ENCODE measurements around the gene S1PR4. TPM values are rescaled to one million over a fixed set of nuclear protein-coding genes. Genes with fewer than 3 reads are reported as not detected.
"Not testable (repeated sequence)": the region's sequence is repeated elsewhere in the genome, so short reads cannot be mapped to it uniquely, and the experiment has no call there.

Gene S1PR4
- total RNA-seq, 4 donors from 2014 or later, result 0.87 to 3.4 (median 0.97) TPM

DNA sequence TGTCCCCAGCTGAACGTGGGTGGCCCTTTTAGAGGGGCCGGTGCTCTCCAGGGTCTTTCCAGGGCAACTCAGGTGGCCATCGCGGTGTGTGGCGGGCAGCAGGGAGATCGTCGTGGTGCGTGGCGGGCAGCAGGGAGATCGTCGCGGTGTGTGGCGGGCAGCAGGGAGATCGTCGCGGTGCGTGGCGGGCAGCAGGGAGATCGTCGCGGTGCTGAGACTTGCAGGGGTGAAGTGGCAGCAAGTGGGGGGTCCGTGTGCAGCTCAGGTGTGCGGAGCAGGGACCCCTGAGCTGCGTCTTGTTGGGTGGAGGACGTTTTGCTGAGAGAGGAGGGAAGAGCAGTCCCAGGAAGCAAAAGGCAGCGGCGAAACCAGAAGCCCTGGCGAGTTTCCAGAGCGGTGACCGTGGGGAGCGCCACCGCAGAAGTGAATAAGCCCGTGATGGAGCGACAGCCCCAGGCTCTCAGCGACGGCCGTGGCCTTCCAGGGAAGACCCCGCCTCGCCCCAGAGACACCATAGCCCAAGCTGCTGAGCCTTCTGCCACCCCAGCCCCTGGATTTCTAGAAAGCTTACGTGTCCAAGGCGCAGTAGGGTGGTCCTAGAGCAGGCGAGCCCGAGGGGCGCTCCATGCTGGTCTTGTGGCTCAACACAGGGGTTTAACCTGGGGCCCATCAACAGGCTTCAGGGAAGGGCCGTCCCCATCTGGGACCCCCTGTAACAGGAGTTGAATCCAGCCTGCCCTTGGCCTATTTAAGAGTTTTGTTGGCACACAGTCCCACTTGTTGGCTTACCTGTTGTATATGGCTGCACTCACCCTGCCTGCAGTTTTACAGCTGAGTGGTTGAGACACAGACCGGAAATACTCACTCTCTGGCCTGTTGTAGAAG, 12.6 kb downstream of the S1PR4 start:
- H3K27ac ChIP-seq, result no peak overlapping the region
- intact Hi-C loops (cut with DNase I; ENCODE audit: low total_unique reads), result no loop called here
- H3K9me3 ChIP-seq, result no peaks in the 10 kb centered on the region
- DNase-seq, result no peak
- no peaks in the 10 kb centered on the region for H3K36me3 ChIP-seq
- in situ Hi-C loops (cut with MboI; ENCODE audit: low sequenced_read_pairs in 4 of 4), result no loop called here
- peaks cover 4 to 16% of the 10 kb centered on the region in 2 donors for H3K4me1 ChIP-seq
- ATAC-seq, result no peak
- H3K4me3 ChIP-seq, result no peak overlapping the region
- no peaks in the 10 kb centered on the region for H3K27me3 ChIP-seq
- TF ChIP-seq, protein P1, sequence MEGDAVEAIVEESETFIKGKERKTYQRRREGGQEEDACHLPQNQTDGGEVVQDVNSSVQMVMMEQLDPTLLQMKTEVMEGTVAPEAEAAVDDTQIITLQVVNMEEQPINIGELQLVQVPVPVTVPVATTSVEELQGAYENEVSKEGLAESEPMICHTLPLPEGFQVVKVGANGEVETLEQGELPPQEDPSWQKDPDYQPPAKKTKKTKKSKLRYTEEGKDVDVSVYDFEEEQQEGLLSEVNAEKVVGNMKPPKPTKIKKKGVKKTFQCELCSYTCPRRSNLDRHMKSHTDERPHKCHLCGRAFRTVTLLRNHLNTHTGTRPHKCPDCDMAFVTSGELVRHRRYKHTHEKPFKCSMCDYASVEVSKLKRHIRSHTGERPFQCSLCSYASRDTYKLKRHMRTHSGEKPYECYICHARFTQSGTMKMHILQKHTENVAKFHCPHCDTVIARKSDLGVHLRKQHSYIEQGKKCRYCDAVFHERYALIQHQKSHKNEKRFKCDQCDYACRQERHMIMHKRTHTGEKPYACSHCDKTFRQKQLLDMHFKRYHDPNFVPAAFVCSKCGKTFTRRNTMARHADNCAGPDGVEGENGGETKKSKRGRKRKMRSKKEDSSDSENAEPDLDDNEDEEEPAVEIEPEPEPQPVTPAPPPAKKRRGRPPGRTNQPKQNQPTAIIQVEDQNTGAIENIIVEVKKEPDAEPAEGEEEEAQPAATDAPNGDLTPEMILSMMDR (IDR thresholded peaks at IDR 0.05 in 4 of 5, conservative IDR thresholded peaks at IDR 0.05 in 1 of 5), result no peak
- no peak for TF ChIP-seq POLR2A (IDR thresholded peaks at IDR 0.05)

DNA sequence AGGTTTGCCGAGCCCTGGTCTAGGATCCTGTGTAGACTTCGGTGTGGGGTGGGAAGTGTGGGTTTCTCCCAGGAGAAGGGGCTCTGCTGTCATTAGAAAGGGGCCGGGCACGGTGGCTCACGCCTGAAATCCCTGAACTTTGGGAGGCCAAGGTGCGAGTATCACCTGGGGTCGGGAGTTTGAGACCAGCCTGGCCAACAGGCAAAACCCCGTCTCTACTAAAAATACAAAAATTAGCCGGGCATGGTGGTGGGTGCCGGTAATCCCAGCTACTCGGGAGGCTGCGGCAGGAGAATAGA, 13.2 kb downstream of the S1PR4 start:
- H3K36me3 ChIP-seq; H3K27me3 ChIP-seq; DNase-seq; ATAC-seq; H3K9me3 ChIP-seq; H3K4me3 ChIP-seq; intact Hi-C loops (cut with DNase I; ENCODE audit: low total_unique reads); H3K27ac ChIP-seq; in situ Hi-C loops (cut with MboI; ENCODE audit: low sequenced_read_pairs in 4 of 4): not testable (repeated sequence)
- H3K4me1 ChIP-seq, result peaks cover 4 to 11% of the 10 kb centered on the region in 2 donors

DNA sequence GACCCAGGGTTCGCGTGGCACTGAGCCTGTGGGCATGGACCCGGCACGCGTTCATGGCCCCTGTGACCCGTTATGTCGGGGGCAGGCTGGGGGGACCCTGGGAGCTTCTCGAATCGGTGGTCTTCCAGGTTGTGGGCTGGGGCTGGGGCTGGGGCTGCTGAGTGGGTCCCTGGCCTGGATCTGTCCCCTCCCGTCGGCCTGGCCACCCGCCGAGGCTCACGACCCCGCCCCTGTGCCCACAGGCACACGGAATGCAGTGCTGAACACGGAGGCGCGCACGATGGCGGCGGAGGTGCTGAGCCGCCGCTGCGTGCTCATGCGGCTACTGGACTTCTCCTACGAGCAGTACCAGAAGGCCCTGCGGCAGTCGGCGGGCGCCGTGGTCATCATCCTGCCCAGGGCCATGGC, 13.7 kb downstream of the S1PR4 start:
- Histone ChIP-seq H3K4me1 (peaks cover 0 to 6% of the 10 kb centered on the region in 2 donors), H3K9me3 (no peaks in the 10 kb centered on the region), H3K36me3 (no peaks in the 10 kb centered on the region), H3K4me3 (no peak overlapping the region), H3K27me3 (no peaks in the 10 kb centered on the region), H3K27ac (no peak overlapping the region)
- ATAC-seq (no peak), DNase-seq (no peak)
- intact Hi-C loops (cut with DNase I; ENCODE audit: low total_unique reads) (no loop called here), in situ Hi-C loops (cut with MboI; ENCODE audit: low sequenced_read_pairs in 4 of 4) (no loop called here)
- TF ChIP-seq, protein P1 (IDR thresholded peaks at IDR 0.05 in 4 of 5, conservative IDR thresholded peaks at IDR 0.05 in 1 of 5), result no peak
- TF ChIP-seq POLR2A (IDR thresholded peaks at IDR 0.05), result no peak

DNA sequence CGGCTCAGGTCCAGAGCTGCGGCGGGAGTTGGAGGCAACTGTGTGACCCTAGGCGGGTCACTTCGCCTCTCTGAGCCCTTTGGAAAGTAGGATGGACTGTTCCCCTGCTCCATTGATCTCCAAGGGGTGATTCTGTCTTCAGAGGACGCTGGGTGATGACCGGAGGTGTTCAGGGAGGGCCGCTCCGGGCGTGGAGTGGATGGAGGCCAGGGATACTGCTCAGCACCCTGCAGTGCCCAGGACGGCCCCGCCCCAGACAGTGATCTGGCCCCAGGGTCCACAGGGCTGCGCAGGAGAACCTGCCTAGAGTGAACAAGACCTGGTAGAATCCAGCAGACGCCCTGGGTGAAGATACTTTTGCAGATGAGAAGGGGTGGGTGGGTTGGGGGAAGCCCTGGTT, 14.1 kb downstream of the S1PR4 start:
- TF ChIP-seq POLR2A (IDR thresholded peaks at IDR 0.05), result no peak
- no peak for DNase-seq
- no peak for ATAC-seq
- Histone ChIP-seq H3K27ac (no peak overlapping the region), H3K4me3 (no peak overlapping the region), H3K9me3 (no peaks in the 10 kb centered on the region), H3K4me1 (peaks cover 0 to 2% of the 10 kb centered on the region in 2 donors), H3K27me3 (no peaks in the 10 kb centered on the region), H3K36me3 (no peaks in the 10 kb centered on the region)
- in situ Hi-C loops (cut with MboI; ENCODE audit: low sequenced_read_pairs in 4 of 4), result no loop called here
- intact Hi-C loops (cut with DNase I; ENCODE audit: low total_unique reads), result no loop called here

DNA sequence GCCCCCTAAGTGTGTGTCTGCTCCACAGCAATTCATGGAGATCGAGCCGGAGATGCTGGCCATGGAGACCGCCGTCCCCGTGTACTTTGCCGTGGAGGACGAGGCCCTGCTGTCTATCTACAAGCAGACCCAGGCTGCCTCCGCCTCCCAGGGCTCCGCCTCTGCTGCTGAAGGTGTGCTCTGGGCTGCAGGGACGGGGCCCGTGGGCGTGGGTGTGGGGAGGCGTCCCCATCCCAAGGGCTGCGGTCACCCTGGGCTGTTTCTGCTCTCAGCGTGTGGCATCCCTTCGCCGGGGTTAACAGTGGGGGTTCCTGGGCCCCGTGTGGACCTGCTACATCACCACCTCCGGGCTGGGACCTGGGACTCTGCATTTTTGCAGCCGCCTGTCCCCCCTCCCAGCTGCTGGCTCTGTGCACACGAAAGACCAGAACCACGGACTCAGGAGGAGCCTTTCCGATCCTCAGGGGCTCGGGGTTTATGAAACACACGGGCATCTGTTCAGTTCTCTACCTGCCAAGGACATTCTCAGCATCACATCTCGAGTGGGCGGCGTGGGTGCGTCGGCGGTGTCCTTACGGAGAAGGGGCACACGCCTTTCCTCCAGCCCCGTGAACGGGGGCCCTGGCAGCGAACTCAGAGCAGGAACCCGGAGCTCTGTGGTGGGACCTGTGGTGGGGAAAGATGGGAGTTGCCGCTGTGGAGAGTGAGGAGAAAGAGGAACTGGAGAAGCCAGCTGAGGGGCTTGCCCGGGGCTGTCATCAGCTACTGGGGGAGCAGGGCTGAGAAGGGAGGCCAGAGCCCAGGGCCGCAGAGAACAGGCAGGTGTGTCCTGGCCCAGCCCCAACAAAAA, 14.9 kb downstream of the S1PR4 start:
- H3K27me3 ChIP-seq, result no peaks in the 10 kb centered on the region
- H3K27ac ChIP-seq, result no peak overlapping the region
- TF ChIP-seq, protein P1 (IDR thresholded peaks at IDR 0.05 in 4 of 5, conservative IDR thresholded peaks at IDR 0.05 in 1 of 5), result no peak
- no peak for TF ChIP-seq POLR2A (IDR thresholded peaks at IDR 0.05)
- ATAC-seq, result no peak
- H3K36me3 ChIP-seq, result no peaks in the 10 kb centered on the region
- no peaks in the 10 kb centered on the region for H3K4me1 ChIP-seq
- H3K4me3 ChIP-seq, result no peak overlapping the region
- intact Hi-C loops (cut with DNase I; ENCODE audit: low total_unique reads) (no loop called here), in situ Hi-C loops (cut with MboI; ENCODE audit: low sequenced_read_pairs in 4 of 4) (no loop called here)
- no peaks in the 10 kb centered on the region for H3K9me3 ChIP-seq
- DNase-seq, result no peak
